Measurements from ENCODE around the gene EDN1.

Gene EDN1

DNA sequence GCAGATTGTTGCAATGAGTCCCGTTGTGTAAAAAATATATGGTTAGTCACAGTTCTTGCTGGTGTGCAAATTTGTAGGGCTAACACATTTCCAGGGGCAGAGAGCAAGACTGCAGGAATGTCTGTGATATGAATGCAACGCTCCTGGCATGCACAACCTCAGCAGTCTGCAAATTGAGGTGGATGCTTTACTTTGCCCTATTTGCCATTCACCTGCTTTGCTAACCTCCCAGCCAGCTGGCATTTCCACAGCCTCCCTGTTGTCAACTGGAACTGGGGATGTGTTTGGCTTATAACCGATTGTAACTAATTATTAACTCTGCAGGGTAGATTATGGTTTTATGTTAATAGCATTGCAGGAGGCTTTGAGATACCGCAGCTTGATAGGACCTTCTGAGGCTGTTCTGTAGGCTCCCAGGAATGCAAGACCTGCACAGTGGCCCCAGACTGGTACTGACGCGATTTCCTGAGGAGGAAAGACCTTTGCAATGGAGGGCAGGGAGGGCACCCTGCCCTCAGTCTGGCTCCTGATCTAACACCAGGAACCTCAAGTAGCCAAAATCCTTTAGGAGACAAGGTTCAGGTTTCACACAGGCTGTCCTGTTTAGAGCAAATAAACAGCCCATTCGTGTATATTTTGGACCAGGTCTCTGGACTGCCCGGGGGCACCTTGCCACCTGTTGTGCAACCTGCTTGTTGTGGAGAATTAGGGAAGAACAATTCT lies 53.4 kb downstream of the EDN1 start:
- H3K27me3 ChIP-seq (ENCODE audit: insufficient read depth, poor library complexity, severe bottlenecking): no peaks in the 10 kb centered on the region
- DNase-seq (ENCODE audit: low read depth in 1 of 2, low spot score in 1 of 2): no peak
- TF ChIP-seq, protein P1, sequence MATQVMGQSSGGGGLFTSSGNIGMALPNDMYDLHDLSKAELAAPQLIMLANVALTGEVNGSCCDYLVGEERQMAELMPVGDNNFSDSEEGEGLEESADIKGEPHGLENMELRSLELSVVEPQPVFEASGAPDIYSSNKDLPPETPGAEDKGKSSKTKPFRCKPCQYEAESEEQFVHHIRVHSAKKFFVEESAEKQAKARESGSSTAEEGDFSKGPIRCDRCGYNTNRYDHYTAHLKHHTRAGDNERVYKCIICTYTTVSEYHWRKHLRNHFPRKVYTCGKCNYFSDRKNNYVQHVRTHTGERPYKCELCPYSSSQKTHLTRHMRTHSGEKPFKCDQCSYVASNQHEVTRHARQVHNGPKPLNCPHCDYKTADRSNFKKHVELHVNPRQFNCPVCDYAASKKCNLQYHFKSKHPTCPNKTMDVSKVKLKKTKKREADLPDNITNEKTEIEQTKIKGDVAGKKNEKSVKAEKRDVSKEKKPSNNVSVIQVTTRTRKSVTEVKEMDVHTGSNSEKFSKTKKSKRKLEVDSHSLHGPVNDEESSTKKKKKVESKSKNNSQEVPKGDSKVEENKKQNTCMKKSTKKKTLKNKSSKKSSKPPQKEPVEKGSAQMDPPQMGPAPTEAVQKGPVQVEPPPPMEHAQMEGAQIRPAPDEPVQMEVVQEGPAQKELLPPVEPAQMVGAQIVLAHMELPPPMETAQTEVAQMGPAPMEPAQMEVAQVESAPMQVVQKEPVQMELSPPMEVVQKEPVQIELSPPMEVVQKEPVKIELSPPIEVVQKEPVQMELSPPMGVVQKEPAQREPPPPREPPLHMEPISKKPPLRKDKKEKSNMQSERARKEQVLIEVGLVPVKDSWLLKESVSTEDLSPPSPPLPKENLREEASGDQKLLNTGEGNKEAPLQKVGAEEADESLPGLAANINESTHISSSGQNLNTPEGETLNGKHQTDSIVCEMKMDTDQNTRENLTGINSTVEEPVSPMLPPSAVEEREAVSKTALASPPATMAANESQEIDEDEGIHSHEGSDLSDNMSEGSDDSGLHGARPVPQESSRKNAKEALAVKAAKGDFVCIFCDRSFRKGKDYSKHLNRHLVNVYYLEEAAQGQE (IDR thresholded peaks at IDR 0.05; ENCODE audit: insufficient replicate concordance, low read depth): no peak
- TF ChIP-seq SPI1 (IDR thresholded peaks at IDR 0.05; ENCODE audit: borderline replicate concordance, low read depth) (no peak), GABPA (IDR thresholded peaks at IDR 0.05; ENCODE audit: low read depth) (no peak), POLR2AphosphoS5 (IDR thresholded peaks at IDR 0.05; ENCODE audit: low read depth) (no peak)
- TF ChIP-seq, protein P2, sequence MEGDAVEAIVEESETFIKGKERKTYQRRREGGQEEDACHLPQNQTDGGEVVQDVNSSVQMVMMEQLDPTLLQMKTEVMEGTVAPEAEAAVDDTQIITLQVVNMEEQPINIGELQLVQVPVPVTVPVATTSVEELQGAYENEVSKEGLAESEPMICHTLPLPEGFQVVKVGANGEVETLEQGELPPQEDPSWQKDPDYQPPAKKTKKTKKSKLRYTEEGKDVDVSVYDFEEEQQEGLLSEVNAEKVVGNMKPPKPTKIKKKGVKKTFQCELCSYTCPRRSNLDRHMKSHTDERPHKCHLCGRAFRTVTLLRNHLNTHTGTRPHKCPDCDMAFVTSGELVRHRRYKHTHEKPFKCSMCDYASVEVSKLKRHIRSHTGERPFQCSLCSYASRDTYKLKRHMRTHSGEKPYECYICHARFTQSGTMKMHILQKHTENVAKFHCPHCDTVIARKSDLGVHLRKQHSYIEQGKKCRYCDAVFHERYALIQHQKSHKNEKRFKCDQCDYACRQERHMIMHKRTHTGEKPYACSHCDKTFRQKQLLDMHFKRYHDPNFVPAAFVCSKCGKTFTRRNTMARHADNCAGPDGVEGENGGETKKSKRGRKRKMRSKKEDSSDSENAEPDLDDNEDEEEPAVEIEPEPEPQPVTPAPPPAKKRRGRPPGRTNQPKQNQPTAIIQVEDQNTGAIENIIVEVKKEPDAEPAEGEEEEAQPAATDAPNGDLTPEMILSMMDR (IDR thresholded peaks at IDR 0.05; ENCODE audit: insufficient read depth, low read length): no peak
- no peak overlapping the region for H3K27ac ChIP-seq (replicated peaks)
- H3K4me3 ChIP-seq (replicated peaks; ENCODE audit: insufficient read depth, low read length): no peak overlapping the region

DNA sequence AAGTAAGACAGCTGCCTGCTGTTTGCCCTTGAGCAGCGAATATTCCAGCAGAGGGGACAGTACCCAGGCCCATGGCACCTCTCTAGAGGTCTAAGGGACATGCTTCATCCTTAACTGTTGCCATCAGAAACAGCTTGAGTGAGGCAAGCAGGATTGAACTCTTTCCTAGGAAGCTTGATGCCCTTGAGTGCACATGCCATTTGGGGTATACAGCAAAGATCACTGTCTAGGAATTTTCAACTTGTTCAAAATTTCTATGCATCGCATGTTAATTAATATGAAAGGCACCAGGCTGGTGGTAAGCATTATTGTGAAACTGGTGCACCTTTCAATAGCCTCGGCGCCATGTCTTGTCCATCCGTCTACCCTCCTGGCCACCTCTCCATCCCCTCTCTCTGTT lies 54.1 kb downstream of the EDN1 start:
- TF ChIP-seq, protein P1 (IDR thresholded peaks at IDR 0.05; ENCODE audit: insufficient replicate concordance, low read depth): no peak
- TF ChIP-seq SPI1 (IDR thresholded peaks at IDR 0.05; ENCODE audit: borderline replicate concordance, low read depth) (no peak), POLR2AphosphoS5 (IDR thresholded peaks at IDR 0.05; ENCODE audit: low read depth) (no peak), GABPA (IDR thresholded peaks at IDR 0.05; ENCODE audit: low read depth) (no peak)
- TF ChIP-seq, protein P2 (IDR thresholded peaks at IDR 0.05; ENCODE audit: insufficient read depth, low read length): no peak
- no peak overlapping the region for H3K4me3 ChIP-seq (replicated peaks; ENCODE audit: insufficient read depth, low read length)
- no peak for DNase-seq (ENCODE audit: low read depth in 1 of 2, low spot score in 1 of 2)
- no peaks in the 10 kb centered on the region for H3K27me3 ChIP-seq (ENCODE audit: insufficient read depth, poor library complexity, severe bottlenecking)
- H3K27ac ChIP-seq (replicated peaks): no peak overlapping the region

DNA sequence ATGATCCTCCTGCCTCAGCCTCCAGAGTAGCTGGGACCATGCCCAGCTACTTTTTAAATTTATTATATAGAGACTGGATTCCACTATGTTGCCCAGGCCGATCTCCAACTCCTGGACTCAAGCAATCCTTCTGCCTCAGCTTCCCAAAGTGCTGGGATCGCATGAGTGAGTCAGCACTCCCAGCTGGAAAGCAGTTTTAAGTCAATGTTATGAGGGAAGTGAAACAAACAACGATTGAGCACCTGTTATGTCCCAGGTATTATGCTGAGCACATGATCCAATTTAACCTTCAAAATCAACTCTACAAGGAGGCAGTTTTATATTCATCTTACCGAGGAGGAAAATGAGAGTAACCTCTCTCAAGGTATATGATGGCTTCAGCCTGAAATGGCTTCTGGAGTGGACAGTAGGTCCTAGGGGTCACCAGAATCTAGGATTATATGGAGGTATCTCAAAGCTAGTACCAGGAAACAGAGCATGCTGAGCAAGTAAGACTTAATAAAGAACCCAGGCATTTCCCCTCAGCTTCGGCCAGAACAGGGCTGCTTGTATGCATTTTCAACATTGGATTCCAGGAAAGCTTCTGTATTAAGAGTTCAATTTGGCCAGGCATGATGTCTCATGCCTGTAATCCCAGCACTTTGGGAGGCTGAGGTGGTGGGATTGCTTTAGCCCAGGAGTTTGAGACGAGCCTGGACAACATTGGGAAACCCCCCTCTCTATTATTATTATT lies 55.0 kb downstream of the EDN1 start:
- no peak for DNase-seq (ENCODE audit: low read depth in 1 of 2, low spot score in 1 of 2)
- H3K27me3 ChIP-seq (ENCODE audit: insufficient read depth, poor library complexity, severe bottlenecking): no peaks in the 10 kb centered on the region
- no peak overlapping the region for H3K27ac ChIP-seq (replicated peaks)
- no peak overlapping the region for H3K4me3 ChIP-seq (replicated peaks; ENCODE audit: insufficient read depth, low read length)
- TF ChIP-seq GABPA (IDR thresholded peaks at IDR 0.05; ENCODE audit: low read depth) (no peak), SPI1 (IDR thresholded peaks at IDR 0.05; ENCODE audit: borderline replicate concordance, low read depth) (no peak), POLR2AphosphoS5 (IDR thresholded peaks at IDR 0.05; ENCODE audit: low read depth) (no peak)
- TF ChIP-seq, protein P2 (IDR thresholded peaks at IDR 0.05; ENCODE audit: insufficient read depth, low read length): no peak
- TF ChIP-seq, protein P1 (IDR thresholded peaks at IDR 0.05; ENCODE audit: insufficient replicate concordance, low read depth): no peak

Data from HL-60 (cell line).